ENCODE data around the gene KIFC1.

KIFC1 gene

DNA sequence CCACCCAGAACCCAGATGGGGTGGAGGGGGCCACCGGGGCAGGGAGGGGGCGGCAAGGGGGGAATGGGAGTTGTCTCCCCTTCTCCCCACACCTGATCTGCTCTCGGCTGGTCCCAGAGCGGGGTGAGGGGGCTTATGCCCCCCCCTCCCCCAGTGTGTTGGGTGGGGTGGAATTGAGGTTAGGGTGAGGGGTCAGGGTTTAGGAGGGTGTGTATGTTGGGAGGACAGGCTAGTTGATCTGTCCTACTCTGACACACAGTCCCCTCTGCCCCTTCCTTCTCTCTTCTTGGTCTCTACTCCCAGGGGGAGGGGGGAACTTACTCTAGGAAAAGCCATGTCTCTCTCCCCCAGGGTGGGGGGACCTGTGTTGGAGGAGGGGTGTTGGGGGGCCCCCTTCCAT, 60.9 kb downstream of the KIFC1 start:
- no peaks in the 10 kb centered on the region for H3K9me3 ChIP-seq
- H3K36me3 ChIP-seq = peaks cover 0 to 50% (median 36%) of the 10 kb centered on the region in 3 donors
- no peak overlapping the region for H3K4me3 ChIP-seq
- intact Hi-C loops (cut with DNase I; ENCODE audit: low total_unique reads) = loop anchor here (10.0 kb wide), 2 partner anchors 58 to 122 kb away; partner anchors contain the start of gene KIFC1
- DNase-seq = no peak
- no peak overlapping the region for H3K27ac ChIP-seq
- peaks cover 0 to 21% (median 18%) of the 10 kb centered on the region in 4 donors for H3K4me1 ChIP-seq
- H3K27me3 ChIP-seq = no peaks in the 10 kb centered on the region
- TF ChIP-seq, protein P1, sequence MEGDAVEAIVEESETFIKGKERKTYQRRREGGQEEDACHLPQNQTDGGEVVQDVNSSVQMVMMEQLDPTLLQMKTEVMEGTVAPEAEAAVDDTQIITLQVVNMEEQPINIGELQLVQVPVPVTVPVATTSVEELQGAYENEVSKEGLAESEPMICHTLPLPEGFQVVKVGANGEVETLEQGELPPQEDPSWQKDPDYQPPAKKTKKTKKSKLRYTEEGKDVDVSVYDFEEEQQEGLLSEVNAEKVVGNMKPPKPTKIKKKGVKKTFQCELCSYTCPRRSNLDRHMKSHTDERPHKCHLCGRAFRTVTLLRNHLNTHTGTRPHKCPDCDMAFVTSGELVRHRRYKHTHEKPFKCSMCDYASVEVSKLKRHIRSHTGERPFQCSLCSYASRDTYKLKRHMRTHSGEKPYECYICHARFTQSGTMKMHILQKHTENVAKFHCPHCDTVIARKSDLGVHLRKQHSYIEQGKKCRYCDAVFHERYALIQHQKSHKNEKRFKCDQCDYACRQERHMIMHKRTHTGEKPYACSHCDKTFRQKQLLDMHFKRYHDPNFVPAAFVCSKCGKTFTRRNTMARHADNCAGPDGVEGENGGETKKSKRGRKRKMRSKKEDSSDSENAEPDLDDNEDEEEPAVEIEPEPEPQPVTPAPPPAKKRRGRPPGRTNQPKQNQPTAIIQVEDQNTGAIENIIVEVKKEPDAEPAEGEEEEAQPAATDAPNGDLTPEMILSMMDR (IDR thresholded peaks at IDR 0.05) = no peak

DNA sequence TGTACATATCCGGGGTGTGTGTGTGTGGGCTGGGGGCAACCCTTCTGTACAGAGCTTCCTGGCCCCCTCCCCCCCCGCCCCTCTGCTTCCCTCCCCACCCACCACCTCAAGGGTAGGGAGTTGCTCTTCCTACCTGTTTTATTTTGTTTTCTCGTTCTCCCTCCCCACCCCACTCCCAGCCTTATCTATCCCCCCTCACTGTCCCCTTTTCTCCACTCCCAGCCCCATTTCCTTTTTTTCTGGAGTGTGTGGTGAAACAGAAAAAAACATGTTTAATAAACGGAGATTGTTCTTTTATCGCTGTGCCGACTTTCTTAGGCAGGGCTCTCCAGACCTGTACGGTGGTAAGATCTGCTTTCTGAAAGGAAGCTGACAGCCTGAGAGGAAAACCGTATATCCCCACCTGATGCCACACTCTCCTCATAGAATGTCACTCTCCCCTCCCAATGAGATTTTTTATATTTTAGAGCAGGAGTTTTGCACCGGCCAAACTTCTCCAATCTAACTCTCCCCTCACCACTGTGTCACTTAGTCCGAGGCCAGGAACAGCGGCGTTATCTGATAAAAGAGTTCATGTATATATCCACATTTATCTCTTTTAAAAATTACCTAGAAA, 61.9 kb downstream of the KIFC1 start:
- Histone ChIP-seq H3K4me3 (peak overlapping the region; percentile 73 to 82), H3K27ac (peak overlapping the region; percentile 76 to 82), H3K27me3 (no peaks in the 10 kb centered on the region), H3K36me3 (peaks cover 0 to 45% (median 25%) of the 10 kb centered on the region in 3 donors), H3K9me3 (no peaks in the 10 kb centered on the region), H3K4me1 (peaks cover 0 to 21% (median 18%) of the 10 kb centered on the region in 4 donors)
- intact Hi-C loops (cut with DNase I; ENCODE audit: low total_unique reads) = loop anchor here (10.0 kb wide), 2 partner anchors 59 to 121 kb away; partner anchors contain the start of gene KIFC1
- TF ChIP-seq, protein P1 (IDR thresholded peaks at IDR 0.05) = no peak
- no peak for DNase-seq

DNA sequence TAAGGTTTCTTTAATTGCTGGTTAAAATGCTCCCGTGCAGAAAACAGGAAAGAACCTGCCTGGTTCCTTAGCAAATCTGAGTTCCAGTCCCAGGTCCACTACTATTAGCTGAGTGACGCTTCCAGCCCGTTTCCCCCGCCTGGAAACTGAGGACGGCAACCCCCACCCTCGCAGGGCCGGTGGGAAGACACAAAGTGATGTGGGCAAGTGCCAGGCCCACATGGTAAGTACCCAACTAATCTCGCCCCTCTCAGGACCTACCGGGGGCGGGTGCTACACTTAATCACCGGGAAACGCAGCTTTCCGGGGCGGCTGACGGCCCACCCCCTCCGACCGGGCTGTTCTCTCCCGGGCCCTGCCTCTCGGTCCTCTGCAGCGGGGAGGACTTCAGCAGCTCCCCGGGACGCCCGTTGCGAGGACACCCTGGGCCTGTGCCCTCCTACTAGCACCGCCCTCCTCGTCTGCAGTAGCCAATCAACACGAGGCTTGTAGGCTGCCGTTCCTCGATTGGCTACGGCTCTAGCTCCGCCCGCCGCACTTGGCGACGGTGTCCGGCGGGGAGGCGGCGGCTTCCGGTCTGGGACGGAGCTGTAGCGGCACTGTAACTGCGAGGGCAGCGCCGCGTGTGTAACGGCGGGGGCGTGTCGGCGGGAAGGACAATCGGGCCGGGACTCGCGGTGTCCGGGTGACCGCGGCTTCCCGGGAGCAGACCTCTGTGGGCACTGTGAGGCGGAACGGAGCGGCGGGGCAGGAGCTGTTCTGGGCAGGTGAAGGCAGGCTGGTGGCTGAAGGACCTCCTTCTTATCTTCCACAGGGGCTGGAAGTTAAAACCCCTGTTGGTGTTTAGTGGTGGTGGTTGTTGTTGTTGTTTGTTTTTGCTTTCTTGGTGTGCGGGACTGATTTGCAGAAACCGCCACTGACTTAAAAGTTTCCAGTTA, 62.7 kb downstream of the KIFC1 start, which contains the start of gene ZBTB9:
TSS of gene ZBTB9 (plus strand) at position 568 of the 938 bp plus-strand sequence. CDS start 525 bp downstream, outside the sequence.
- H3K36me3 ChIP-seq = peaks cover 0 to 37% (median 19%) of the 10 kb centered on the region in 3 donors
- intact Hi-C loops (cut with DNase I; ENCODE audit: low total_unique reads) = loop anchor here (10.0 kb wide), 2 partner anchors 59 to 121 kb away; partner anchors contain the start of gene KIFC1
- TF ChIP-seq, protein P1 (IDR thresholded peaks at IDR 0.05) = peak in 1 of 2 experiments; percentile 1
- H3K9me3 ChIP-seq = no peaks in the 10 kb centered on the region
- H3K4me3 ChIP-seq = peak within 1 kb of the TSS; percentile 73 to 82
- H3K27me3 ChIP-seq = no peaks in the 10 kb centered on the region
- H3K27ac ChIP-seq = peak within 1 kb of the TSS; percentile 76 to 82
- peaks cover 0 to 21% (median 18%) of the 10 kb centered on the region in 4 donors for H3K4me1 ChIP-seq
- peak; percentile 96 to 98 for DNase-seq

DNA sequence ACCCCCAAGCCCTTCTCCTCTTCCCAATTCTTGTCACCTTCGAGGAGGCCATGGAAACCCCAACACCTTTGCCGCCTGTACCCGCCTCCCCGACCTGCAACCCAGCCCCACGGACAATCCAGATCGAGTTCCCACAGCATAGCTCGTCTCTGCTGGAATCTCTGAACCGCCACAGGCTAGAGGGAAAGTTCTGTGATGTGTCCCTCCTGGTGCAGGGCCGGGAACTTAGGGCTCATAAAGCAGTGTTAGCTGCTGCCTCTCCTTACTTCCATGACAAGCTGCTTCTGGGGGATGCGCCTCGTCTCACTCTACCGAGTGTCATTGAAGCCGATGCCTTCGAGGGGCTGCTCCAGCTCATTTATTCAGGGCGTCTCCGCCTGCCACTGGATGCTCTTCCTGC, 63.4 kb downstream of the KIFC1 start:
- intact Hi-C loops (cut with DNase I; ENCODE audit: low total_unique reads) = loop anchor here (10.0 kb wide), 2 partner anchors 60 to 120 kb away; partner anchors contain the start of gene KIFC1
- no peaks in the 10 kb centered on the region for H3K9me3 ChIP-seq
- peak overlapping the region in 1 of 2 donors; percentile 82 for H3K27ac ChIP-seq
- peak overlapping the region; percentile 73 to 82 for H3K4me3 ChIP-seq
- DNase-seq = no peak
- H3K36me3 ChIP-seq = peaks cover 0 to 33% (median 19%) of the 10 kb centered on the region in 3 donors
- peaks cover 0 to 21% (median 18%) of the 10 kb centered on the region in 4 donors for H3K4me1 ChIP-seq
- H3K27me3 ChIP-seq = no peaks in the 10 kb centered on the region
- TF ChIP-seq, protein P1 (IDR thresholded peaks at IDR 0.05) = no peak

DNA sequence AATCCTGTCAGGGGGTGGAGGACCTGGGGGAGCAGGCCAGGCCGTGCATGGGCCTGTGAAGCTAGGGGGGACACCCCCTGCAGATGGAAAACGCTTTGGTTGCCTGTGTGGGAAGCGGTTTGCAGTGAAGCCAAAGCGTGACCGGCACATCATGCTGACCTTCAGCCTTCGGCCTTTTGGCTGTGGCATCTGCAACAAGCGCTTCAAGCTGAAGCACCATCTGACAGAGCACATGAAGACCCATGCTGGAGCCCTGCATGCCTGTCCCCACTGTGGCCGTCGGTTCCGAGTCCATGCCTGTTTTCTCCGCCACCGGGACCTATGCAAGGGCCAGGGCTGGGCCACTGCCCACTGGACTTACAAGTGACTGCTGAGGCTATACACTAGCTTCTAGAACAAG, 64.5 kb downstream of the KIFC1 start:
- no peak overlapping the region for H3K4me3 ChIP-seq
- TF ChIP-seq, protein P1 (IDR thresholded peaks at IDR 0.05) = no peak
- peaks cover 0 to 33% (median 19%) of the 10 kb centered on the region in 3 donors for H3K36me3 ChIP-seq
- no peak overlapping the region for H3K27ac ChIP-seq
- H3K27me3 ChIP-seq = no peaks in the 10 kb centered on the region
- H3K4me1 ChIP-seq = peaks cover 0 to 21% (median 18%) of the 10 kb centered on the region in 4 donors
- intact Hi-C loops (cut with DNase I; ENCODE audit: low total_unique reads) = loop anchor here (10.0 kb wide), 2 partner anchors 61 to 119 kb away; partner anchors contain the start of gene KIFC1
- DNase-seq = no peak
- H3K9me3 ChIP-seq = no peaks in the 10 kb centered on the region
